Stimulated activated CD4-positive, alpha-beta T cell treated with anti-CD3 and anti-CD28 coated beads, Interleukin-1b, Interleukin-23, amount 100 ng/mL, for 48 hours (primary cell): ENCODE measurements around the gene LRRC10.

Source experiments
- DNase-seq: peaks from one replicate; pipeline ENCODE4 v3.0.0-alpha.2; 2020

The LRRC10 gene

GRCh38 chr12:69563166-69563762 lies 47.4 kb downstream of the LRRC10 start:
- no peak for DNase-seq
